HG03103 (cell line): ENCODE measurements around the gene POU4F3.

Experiments used
- ATAC-seq: cut with Tn5 transposase; IDR thresholded peaks from one replicate; pipeline ENCODE4 v1.9.1; 2021; ENCODE audit warnings: low read depth; ENCODE audit not compliant: unreplicated experiment

The POU4F3 gene

DNA sequence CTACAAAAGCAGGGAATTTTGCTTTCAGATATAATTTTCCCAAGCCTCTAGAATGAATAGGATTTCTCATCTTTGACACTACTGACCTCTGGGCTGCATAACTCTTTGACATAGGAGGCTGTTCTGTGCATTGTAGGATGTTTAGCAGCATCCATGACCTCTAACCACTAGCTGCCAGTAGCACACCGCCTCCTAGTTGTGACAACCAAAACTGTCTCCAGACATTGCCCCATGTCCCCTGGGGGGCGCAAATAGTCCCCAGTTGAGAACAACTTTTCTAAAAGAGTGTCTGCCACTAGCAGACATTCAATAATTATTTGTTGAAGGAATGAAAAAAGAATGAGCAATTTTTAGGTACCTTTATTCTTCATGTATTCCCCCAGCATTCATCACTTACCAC lies 51.8 kb downstream of the POU4F3 start:
- ATAC-seq, result no peak
